Astrocyte (in vitro differentiated cells and primary cell): ENCODE measurements around the gene PPL. TPM values are rescaled to one million over a fixed set of nuclear protein-coding genes. Genes with fewer than 3 reads are reported as not detected.
"Not testable (repeated sequence)": the region's sequence is repeated elsewhere in the genome, so short reads cannot be mapped to it uniquely, and the experiment has no call there.

ENCODE experiments used
- DNase-seq: peaks from one replicate; pipeline ENCODE4 v3.0.0-alpha.2; 2010; ENCODE audit warnings: low read depth
- FAIRE-seq: peaks from 2 replicates; lab custom pipeline; 2011; peaks lifted over from hg19 to GRCh38; lab: Jason Lieb, UNC
- H2AFZ ChIP-seq: 2 replicates; pipeline ENCODE4 v1.6.0; 2012; ENCODE audit warnings: low read depth, low read length, inconsistent platforms
- H3K27ac ChIP-seq: 2 replicates; pipeline ENCODE4 v1.5.1; 2011; ENCODE audit warnings: low read depth, low read length, inconsistent platforms
- H3K27me3 ChIP-seq: 2 replicates; pipeline ENCODE4 v1.6.0; 2011; ENCODE audit warnings: low read length, inconsistent platforms; ENCODE audit not compliant: insufficient read depth
- H3K36me3 ChIP-seq: 2 replicates; pipeline ENCODE4 v1.5.1; 2011; ENCODE audit warnings: low read length, inconsistent platforms; ENCODE audit not compliant: insufficient read depth
- H3K4me1 ChIP-seq: 2 replicates; pipeline ENCODE4 v1.5.1; 2011; ENCODE audit warnings: low read length, inconsistent platforms; ENCODE audit not compliant: insufficient read depth
- H3K4me2 ChIP-seq: 2 replicates; pipeline ENCODE4 v1.6.0; 2012; ENCODE audit warnings: low read length, inconsistent platforms
- H3K4me3 ChIP-seq: 2 replicates; pipeline ENCODE4 v1.5.1; 2011; ENCODE audit warnings: low read depth, mild to moderate bottlenecking, low read length, inconsistent platforms; ENCODE audit not compliant: insufficient read depth
- H3K79me2 ChIP-seq: 2 replicates; pipeline ENCODE4 v1.6.0; 2012; ENCODE audit warnings: mild to moderate bottlenecking, low read length, inconsistent platforms; ENCODE audit not compliant: insufficient read depth
- H3K9ac ChIP-seq: 2 replicates; pipeline ENCODE4 v1.6.0; 2012; ENCODE audit warnings: mild to moderate bottlenecking, low read length, inconsistent platforms
- H3K9me3 ChIP-seq: 2 replicates; pipeline ENCODE4 v1.5.1; 2012; ENCODE audit warnings: low read depth, mild to moderate bottlenecking, low read length, inconsistent platforms; ENCODE audit not compliant: insufficient read depth
- H4K20me1 ChIP-seq: 2 replicates; pipeline ENCODE4 v1.6.0; 2012; ENCODE audit warnings: low read length, inconsistent platforms; ENCODE audit not compliant: insufficient read depth
- H3K27ac Mint-ChIP-seq: one replicate; pipeline ENCODE4 v1.8.0; 2021; ENCODE audit warnings: mild to moderate bottlenecking, mixed read lengths; ENCODE audit not compliant: unreplicated experiment
- H3K27me3 Mint-ChIP-seq: one replicate; pipeline ENCODE4 v1.8.0; 2021; ENCODE audit warnings: low read depth, mixed read lengths; ENCODE audit not compliant: unreplicated experiment
- H3K36me3 Mint-ChIP-seq: one replicate; pipeline ENCODE4 v1.8.0; 2021; ENCODE audit warnings: low read depth, mixed read lengths; ENCODE audit not compliant: unreplicated experiment
- H3K4me1 Mint-ChIP-seq: one replicate; pipeline ENCODE4 v1.8.0; 2021; ENCODE audit warnings: low read depth, mixed read lengths; ENCODE audit not compliant: unreplicated experiment
- H3K4me3 Mint-ChIP-seq: one replicate; pipeline ENCODE4 v1.8.0; 2021; ENCODE audit warnings: mild to moderate bottlenecking, moderate library complexity, mixed read lengths; ENCODE audit not compliant: unreplicated experiment
- H3K9me3 Mint-ChIP-seq: one replicate; pipeline ENCODE4 v1.8.0; 2021; ENCODE audit warnings: mild to moderate bottlenecking, mixed read lengths; ENCODE audit not compliant: unreplicated experiment
- CTCF ChIP-seq: IDR thresholded peaks from 2 replicates; pipeline ENCODE4 v1.5.1; 2011; ENCODE audit warnings: low read depth, mild to moderate bottlenecking, inconsistent platforms, low read length, moderate library complexity; ENCODE audit not compliant: insufficient read depth
- EZH2 ChIP-seq: IDR thresholded peaks from 2 replicates; pipeline ENCODE4 v1.6.1; 2012; ENCODE audit warnings: mild to moderate bottlenecking, low read length, inconsistent platforms; ENCODE audit not compliant: insufficient read depth
- total RNA-seq: library from RNA; stranded (reverse); gene quantifications from 2 replicates; pipeline ENCODE4 v1.2.1, GENCODE V29; 2021

Gene PPL
- total RNA-seq, 1 donor from 2014 or later, result 12.3 TPM

GRCh38 chr16:4966736-4967453 lies 29.9 kb upstream of the PPL start:
- Histone ChIP-seq H4K20me1 (no peaks in the 10 kb centered on the region), H3K9me3 (no peaks in the 10 kb centered on the region), H3K36me3 (no peaks in the 10 kb centered on the region), H3K4me1 (no peaks in the 10 kb centered on the region), H3K27ac (no peak overlapping the region), H3K27me3 (peaks cover 2% of the 10 kb centered on the region), H3K9ac (no peak overlapping the region), H2AFZ (no peak overlapping the region), H3K79me2 (no peaks in the 10 kb centered on the region), H3K4me3 (no peak overlapping the region), H3K4me2 (no peak overlapping the region)
- H3K9me3 Mint-ChIP-seq, result no peaks in the 10 kb centered on the region
- H3K4me3 Mint-ChIP-seq, result no peak overlapping the region
- no peak for FAIRE-seq
- no peaks in the 10 kb centered on the region for H3K36me3 Mint-ChIP-seq
- H3K27ac Mint-ChIP-seq, result peak overlapping the region; percentile 69
- TF ChIP-seq EZH2 (no peak), CTCF (no peak)
- peaks cover 4% of the 10 kb centered on the region for H3K4me1 Mint-ChIP-seq
- H3K27me3 Mint-ChIP-seq, result no peaks in the 10 kb centered on the region
- DNase-seq, result no peak

GRCh38 chr16:4963527-4963926 lies 26.6 kb upstream of the PPL start:
- not testable (repeated sequence) for H3K27ac ChIP-seq, DNase-seq, H3K4me1 Mint-ChIP-seq, H3K36me3 Mint-ChIP-seq, H3K4me2 ChIP-seq, H3K27me3 Mint-ChIP-seq, H3K9me3 Mint-ChIP-seq, H2AFZ ChIP-seq, H3K27ac Mint-ChIP-seq, H3K9ac ChIP-seq, FAIRE-seq, H3K79me2 ChIP-seq, H3K9me3 ChIP-seq, H4K20me1 ChIP-seq, H3K4me3 Mint-ChIP-seq, H3K36me3 ChIP-seq, H3K4me1 ChIP-seq, H3K4me3 ChIP-seq
- peaks cover 10% of the 10 kb centered on the region for H3K27me3 ChIP-seq

- H3K27me3 Mint-ChIP-seq, result no peaks in the 10 kb centered on the region
- no peaks in the 10 kb centered on the region for H3K79me2 ChIP-seq
- peaks cover 6% of the 10 kb centered on the region for H3K4me1 ChIP-seq
- no peaks in the 10 kb centered on the region for H3K4me1 Mint-ChIP-seq
- TF ChIP-seq EZH2 (no peak), CTCF (no peak)
- H3K4me2 ChIP-seq, result no peak overlapping the region
- no peak overlapping the region for H3K4me3 ChIP-seq
- peaks cover 10% of the 10 kb centered on the region for H3K27me3 ChIP-seq
- H3K36me3 Mint-ChIP-seq, result no peaks in the 10 kb centered on the region
- H3K27ac ChIP-seq, result no peak overlapping the region
- H3K9me3 Mint-ChIP-seq, result no peaks in the 10 kb centered on the region
- no peaks in the 10 kb centered on the region for H3K36me3 ChIP-seq
- no peak for DNase-seq
- no peaks in the 10 kb centered on the region for H3K9me3 ChIP-seq
- H3K27ac Mint-ChIP-seq, result no peak overlapping the region
- H3K4me3 Mint-ChIP-seq, result no peak overlapping the region
- FAIRE-seq, result no peak
- H3K9ac ChIP-seq, result no peak overlapping the region
- H2AFZ ChIP-seq, result no peak overlapping the region
- H4K20me1 ChIP-seq, result peaks cover 5% of the 10 kb centered on the region
These were observed 25.8 kb upstream of the PPL start for GRCh38 chr16:4962716-4963115.
